ENCODE results near the gene PSMB5.

PSMB5 gene

DNA sequence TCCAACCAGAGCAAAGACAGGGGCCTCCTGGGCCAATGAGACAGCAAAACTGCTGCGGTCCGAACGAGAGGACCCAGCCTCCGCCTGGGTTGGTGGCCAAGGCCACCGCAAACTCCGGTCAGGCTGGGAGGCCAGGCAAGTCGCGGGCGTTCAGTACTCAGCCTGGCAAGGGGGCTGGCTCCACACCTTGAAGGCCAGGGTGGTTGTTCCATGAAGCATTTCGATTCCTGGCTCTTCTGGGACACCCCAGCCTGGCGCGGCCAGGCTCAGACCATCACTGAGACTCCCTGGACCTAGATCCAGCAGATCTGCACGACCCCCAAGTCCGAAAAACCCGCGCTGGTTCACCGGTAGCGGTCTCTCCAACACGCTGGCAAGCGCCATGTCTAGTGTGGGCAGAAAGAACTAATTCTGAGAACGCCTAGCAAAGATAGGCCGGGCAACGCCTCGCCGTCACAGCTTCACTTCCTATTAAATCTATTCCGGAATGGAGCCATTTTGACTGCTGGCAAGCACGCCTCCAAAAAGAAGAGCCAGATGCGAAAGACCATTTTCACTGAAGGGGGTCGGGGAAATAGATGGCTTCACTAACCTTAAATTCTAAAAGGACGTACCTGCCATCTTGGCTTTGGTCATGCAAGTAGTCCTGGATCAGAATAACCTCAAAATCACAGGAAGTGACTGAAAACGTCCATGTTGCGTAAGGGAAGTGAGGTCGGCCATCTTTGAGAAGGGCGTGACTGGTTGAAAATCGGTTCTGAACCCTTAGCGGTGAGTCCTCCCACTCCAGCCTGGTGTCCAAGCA, at the start of gene PSMB5:
PSMB5 (minus strand) TSS at position 403 of the 805 bp plus-strand sequence; CDS start at position 384, 19 bp downstream.
- DNase-seq = no peak

DNA sequence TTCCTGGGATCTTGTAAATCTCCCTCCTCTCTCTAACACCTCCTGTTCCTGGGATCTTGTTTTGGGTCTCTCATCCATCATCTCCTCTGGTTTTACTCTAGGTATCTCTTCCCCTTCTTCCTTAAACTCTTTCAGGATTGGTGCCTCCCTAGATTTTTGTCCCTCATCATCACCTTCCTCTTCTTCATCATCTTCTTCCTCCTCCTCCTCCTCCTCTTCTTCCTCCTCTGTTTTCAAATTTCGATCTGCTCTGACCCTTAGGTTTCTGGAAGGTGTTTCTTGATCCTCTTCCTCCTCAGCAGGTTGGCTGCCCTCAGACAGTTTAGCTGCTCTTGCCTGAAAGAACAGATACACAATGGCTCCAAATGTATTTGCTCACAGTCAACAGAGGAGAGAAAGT, 45.8 kb upstream of the PSMB5 start:
- no peak for DNase-seq

DNA sequence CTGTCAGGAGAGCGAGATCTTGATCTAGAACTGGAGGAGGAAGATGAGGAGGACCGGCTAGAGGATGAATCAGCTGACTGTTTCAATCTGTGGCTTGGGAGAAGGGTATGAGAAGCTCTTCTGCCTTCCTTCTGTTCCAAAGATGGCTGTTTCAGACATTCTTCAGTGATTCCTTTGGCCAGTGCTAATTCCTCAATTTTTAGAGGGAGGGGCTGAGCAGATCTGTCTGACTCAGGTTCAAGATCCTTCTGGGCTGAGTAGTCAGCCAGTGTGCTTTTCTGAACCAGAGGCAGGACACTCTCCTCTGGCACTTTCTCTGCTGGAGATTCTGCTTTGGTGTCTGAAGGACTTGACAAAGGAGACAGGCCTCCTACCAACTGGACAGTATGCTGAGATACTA, 45.0 kb upstream of the PSMB5 start:
- DNase-seq = no peak

DNA sequence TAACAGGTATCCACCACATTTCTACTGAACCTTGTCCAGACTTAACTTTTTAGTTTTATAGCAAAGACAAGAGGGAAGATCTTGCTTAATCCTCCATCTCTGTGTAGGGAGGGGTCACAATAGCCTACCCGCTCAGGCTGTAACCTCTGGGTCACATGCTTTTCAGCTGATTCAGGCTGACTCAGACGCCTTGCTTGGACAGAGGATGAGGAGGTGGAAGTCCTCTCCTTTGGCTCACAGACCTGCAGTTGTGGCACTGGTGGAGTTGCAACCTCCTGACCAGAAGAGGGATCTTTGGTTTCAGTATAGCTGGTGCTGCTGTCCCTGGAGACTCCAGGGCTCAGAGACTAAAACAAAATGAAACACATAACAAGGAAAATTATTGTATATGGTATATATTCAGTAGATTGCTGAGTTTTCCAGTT, 44.0 kb upstream of the PSMB5 start:
- no peak for DNase-seq

DNA sequence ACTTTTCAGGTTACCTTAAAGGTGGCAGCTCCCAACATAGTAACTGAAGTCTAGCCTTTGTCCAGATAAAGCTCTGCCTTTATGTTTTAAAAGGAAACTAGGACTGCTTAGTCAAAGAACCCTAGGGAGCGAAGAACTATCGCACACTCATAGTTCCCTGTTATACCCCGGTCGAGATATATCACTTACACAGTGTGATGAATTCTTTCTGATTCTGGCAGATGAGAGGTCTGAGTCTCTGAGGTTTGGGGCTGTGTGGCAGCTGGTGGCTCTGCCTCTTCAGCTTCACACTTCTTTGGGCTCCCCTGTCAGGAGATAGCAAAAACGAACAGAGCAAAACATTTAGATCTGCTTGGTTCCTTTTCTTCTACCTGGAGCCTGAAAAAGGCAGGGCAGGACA, 43.3 kb upstream of the PSMB5 start:
- DNase-seq = no peak

DNA sequence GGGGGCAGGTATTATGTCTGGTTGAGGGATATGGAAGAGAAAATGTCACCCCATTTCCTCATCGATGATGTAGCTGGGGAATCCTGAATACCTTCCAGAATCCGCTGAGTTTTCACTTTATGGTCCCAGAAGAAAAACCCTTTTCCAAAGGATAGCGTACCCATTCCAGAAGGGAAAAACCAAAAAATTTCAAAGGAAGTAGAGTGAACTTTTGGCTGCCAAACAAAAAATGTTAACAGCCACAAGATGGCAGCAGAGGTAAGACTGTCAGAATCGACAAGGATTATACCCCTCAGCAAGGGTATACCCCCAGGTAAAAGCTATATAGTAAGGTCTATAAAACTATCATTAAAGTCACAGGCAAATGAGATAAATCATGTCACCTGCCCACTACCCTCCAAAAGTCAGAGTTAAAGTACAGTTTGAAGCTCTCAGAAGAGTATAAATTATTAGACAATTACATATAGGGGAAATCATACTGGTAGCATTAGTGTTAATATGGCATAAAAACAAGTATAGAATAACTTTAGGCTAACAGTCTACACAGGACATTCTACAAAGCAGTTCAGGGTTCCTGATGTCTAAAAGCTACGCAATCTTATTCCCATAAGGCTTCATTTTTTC, 42.2 kb upstream of the PSMB5 start:
- DNase-seq = no peak

DNA sequence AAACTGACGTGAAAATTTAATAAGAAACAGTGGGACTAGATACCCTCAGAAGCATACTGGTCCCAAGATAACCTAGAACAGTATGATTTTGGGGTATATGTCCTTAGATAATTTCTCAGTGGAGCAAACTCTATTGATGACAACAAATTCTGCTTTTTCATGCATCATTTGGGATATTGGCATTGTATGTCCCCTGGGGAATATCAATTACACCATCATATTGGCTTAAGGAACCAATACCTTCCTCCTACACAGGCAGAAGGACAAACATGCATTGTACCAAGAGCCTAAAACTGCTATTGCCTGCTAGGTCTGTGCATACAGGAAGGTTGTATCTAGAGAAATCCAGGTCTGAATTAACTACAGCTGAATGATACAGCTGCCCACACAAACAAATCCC, 40.2 kb upstream of the PSMB5 start:
- no peak for DNase-seq

DNA sequence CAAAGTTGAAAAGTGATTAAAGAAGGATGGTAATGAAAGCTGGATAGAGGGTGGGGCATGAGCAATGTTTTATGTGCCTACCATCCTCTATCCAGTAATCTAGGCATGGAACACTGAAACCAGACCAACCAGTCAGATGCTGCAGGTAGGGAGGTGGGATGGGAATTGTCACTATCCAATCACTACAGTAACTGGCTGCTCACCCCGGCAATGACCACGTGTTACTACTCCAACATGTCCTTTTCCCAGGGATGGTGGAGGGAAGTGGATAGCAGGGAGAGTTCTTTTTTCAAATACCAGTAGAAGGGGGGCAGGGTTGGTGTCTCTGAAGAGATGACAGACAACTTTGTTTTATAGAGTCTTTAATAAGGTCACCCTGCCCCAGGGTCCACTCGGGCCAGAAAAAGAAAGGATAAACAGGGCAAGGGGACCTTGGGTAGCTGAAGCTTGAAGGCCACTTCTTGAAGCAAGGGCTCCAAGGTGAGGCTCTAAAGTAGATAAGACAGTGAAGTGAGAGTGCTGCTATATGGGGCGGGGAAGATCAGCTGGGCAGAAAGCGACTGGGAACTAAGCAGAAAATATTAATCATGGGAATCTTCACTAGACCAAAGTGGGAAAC, 37.3 kb upstream of the PSMB5 start:
- DNase-seq = no peak

DNA sequence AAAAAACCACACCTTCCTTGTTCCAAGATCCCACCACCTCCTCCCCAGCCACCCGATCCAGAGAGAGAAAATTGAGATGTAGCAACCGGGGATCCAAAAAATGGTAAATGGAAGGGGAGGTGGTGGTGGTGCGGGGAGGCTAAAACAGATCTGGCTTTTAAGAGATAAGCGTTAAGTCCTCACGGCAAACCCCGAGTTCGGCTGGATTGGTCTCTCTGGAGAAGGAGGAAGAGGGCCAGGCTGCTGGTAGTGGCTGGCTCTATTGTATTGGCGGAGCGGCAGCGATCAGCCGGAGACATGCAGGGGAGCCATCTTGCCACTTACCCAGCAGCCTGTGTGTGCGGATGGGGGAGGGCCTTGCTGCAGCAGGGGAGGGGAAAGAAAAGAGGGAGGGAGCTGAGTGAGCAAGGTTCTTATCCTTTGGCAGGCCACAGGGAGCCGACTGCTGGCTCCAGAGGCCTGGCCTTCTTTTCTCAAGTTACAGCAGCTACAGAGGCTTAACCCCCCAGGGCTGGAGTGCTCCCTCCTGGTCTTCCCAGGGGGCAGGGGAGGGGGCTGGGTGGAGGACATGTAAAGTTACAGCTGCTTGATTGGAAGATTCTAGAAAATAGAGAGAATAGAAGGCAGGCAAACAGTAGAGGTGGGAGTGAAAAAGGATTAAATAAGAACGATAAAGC, 36.7 kb upstream of the PSMB5 start:
- no peak for DNase-seq

DNA sequence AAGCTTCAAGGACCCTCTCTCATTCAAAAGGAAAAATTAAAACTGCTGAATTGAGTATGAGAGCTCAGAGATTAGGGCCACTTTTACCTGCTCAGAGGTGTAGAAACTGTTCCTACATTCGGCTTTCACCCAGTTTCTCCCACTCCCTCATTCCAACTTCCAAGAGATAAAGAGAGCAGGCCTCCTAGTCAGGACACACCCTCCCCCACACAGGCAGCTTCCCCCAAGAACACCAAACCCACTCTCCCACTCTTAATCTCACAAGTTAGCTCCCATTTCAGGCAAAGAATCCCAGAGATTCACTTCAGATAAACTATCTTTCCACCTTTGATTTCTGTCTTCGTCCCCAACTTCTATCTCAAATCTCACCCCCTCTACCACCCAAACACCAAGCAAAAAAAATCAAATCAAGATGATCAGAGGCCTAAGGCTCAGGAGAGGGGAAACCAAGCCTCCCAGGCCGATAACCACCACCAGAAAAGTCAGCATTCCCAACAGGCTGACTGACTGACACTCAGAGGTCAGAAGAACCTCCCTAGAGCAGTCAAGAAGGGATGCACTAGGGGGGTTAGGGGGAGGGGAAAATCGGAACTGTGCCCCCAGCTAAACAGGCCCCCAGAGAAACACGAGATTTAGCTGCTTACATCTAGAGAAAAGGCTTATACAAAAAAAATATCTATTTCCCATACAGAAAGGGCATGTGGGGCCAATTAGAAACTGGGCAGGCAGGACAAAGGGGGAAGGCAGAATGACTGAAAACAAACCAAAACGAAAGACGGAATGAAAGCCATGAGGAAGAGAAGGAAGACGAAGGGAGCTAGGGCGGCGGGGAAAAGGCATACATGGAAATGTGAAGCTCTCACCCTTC, 35.8 kb upstream of the PSMB5 start:
- no peak for DNase-seq

DNA sequence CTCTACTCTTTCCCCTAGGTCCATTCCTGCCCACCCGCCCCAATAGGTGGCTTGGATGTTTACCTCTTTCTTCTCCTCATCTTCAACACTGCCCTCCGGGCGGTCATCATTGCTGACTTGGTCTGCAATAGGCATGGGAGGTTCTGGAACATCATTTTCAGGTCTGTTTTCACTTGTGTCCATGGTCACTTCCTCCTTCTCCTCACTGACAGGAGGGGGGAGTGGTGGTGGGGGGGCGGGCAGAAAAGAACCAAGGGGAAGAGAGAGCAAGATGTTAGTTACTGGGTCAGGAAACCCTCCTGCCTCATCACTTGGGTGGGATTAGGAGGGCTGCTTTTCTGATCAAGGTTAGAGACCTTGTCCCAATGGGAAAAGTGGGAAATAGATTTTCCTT, 34.7 kb upstream of the PSMB5 start:
- DNase-seq = no peak

DNA sequence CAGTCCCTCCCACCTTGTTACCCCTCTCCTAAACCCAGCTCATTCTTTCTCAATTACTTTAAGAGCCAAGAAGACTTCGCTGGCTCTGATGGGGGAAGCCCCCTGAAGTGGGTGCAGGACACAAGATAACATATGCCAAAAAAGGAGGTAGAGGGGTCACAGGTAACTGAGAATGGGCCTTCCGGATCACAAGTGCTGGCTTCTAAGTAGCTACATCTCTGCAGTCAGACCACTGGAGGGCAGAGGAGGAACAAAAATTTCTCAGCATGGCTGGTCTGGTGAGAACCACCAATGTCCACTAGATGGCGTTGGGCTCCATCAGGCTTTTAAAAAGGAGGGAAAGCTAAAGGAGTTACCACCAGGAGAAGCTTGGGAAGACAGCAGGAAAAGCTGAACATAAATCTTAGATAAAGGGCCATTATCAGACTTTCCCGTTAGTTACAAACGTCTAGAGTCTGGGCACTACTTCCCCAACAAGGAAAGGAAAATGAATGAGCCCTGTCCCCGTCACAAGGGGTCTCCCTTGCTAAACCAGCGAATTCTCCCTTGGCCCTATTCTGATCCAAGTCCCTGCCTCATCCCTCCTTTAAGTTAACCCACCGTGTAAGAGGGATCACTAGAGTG, 34.2 kb upstream of the PSMB5 start:
- no peak for DNase-seq

DNA sequence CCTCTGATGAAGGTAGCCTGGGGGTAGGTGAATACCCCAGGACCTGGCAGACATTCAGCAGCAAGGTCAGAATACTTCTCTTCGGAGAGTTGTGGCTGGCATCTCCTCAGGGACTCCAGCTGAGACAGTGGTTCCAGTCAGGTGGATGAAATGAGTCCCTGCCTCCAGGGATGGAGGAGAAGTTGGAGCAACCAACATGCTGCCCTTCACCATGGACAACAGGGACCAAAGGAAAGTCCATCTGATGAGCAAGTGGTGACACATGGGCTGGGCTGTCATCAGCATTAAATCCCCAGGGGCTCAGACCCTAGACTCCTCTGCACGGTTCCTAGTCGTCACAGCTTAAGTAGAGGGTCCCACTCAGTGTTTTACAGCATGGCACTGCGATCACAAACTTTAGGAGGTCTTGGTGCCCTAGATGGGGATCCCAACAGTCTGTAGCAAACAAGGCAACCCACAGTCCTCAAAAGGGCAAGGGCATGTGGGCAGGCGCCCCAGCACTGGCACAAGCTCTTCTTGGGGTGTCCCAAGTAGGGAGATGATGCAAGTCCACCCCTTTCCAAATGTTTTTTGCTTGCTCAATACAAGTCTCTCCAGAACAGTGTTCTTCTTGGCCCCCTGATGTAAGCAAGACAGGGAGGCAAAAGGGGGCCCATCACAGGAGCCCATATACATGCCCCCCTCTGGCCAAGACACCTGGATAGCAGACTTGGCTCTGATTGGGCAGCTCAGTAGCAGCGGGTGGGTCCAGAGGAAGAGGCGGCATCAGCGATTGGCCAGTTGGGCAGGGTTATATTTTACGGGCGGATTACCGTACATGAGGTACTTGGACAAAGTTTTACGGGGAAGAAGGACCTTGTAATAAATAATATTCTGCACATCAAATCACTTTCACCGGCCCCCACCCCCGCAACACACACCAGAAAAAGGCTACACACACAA, 33.4 kb upstream of the PSMB5 start:
- no peak for DNase-seq

DNA sequence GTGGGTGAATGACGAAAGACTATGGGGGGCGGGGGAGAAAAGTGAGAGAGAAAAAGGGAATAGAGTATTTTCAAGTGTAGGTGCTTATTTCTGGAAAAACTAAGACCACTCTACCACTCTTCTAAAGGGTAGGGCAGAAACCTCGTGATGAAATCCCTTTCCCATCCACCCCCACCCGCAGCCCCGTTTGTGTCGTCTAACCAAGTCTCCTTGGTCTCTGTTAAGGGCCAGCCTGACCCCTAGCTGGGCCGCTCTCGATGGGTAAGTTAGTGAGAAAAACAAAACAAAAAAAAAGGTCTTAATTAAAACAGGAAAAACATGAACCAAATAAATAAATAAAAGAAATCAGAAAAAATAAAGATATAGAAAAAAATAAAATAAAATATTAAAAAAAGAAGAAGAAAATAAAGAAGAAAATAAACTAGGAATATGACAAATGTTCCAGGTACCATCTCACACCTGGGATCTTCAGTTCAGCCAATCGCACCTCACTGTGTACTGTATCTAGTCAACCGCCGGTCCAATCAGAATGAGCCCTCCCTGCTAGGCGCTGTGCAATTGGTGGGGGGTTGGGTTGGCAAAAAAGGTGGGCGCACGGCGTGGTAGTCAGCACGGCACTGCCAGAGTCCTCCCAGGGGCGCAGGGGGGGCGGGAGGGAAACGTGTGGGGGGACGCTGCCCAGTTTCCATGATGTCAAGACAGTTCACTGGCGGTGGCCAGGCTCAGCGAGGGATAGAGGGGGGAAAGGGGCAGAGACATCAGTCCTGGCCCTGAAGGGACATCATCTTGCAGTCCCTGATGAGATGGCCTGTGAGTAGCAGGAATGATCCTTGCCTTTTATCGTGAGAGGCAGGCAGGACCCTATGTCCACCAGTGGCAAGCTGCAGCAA, 32.4 kb upstream of the PSMB5 start:
- DNase-seq = no peak

DNA sequence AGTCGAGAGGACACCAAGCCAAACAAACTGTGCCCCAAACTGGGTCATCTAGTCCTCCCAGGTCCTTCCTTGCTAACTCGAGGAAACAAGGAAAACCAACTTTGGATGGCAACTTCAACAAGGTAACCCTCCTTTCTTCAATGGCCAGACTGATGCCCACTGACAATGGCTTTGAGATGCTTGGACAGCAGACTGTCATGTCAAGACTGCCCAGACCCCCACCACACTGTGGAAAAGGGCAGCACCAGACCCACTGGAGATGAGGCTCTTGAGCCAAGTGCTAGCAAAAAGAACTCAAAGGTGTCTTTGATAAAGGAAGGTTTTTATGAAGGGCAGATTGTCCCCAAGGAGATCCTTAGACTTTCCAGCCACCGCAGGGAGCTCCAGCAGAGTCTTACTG, 31.7 kb upstream of the PSMB5 start:
- DNase-seq = no peak

DNA sequence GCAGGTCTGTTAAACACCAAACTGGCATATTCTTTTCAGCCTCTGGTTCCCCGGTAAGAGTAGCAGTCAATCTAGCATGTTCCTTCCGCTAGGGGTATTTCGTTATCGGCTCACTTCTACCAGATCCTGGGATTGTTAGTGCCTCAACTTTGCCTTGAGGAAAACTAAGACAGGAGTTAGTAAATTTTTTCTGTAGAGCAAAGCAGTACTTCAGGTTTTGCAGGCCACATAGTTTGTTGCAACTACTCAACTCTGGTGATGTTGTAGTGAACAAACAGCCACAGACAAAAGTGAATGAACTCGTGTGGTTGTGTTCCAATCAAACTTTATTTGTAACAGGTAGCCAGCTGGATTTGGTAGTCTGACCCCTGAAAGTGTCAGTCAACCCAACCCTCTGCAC, 28.9 kb upstream of the PSMB5 start:
- no peak for DNase-seq

DNA sequence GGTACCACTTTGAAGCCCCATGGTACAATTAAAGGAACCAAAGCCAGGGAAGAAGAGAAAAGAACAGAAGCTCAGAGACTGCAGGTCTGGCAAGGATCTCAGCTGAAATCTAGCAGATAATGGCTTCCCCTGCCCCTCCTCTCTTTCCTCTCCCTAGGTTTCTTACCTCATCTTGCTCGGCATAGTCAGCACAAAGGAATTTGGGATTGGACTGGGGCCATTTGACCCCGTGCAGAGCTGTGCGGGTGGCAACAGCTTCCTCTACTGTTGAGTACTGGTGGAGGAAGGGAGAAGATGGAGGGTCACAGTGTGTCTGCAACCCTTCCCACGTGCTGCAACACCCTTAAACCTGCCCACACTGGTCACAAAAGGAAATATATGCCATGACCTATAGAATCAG, 27.3 kb upstream of the PSMB5 start:
- no peak for DNase-seq

DNA sequence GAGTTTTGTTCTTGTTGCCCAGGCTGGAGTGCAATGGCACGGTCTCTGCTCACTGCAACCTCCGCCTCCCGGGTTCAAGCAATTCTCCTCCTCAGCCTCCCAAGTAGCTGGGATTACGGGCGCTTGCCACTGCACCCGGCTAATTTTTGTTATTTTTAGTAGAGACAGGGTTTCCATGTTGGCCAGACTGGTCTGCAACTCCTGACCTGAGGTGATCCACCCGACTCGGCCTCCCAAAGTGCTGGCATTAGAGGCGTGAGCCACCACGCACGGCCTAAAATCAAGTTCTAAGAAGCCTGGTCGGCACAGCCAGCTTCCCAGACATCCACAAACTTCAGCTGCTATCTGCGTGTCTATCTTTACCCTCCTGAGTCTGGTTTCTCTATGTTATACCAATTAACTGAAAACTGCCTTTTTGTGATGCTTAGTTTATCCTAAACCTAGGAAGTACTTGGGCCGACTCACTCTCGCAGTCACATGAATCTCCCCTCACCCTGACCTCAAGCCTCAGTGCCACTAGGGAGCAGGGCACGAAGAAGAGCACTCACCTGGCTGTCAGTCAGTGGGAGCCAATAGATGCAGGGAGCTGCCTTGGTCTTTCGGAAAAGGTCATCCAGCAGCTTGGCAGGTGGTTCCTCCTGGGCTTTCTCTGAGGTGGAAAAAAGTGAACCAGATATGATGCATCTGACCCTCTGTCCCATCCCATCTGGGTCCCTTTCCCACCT, 26.0 kb upstream of the PSMB5 start:
- no peak for DNase-seq

Measured in midbrain (tissue), 1 donor.